Measurements from ENCODE around the gene MRPL23. TPM values are rescaled to one million over a fixed set of nuclear protein-coding genes. Genes with fewer than 3 reads are reported as not detected.
"Not testable (repeated sequence)": the region's sequence is repeated elsewhere in the genome, so short reads cannot be mapped to it uniquely, and the experiment has no call there.

MRPL23 gene
- polyA plus RNA-seq, 3 donors from 2014 or later: 20.9 to 44.4 (median 42.4) TPM

DNA sequence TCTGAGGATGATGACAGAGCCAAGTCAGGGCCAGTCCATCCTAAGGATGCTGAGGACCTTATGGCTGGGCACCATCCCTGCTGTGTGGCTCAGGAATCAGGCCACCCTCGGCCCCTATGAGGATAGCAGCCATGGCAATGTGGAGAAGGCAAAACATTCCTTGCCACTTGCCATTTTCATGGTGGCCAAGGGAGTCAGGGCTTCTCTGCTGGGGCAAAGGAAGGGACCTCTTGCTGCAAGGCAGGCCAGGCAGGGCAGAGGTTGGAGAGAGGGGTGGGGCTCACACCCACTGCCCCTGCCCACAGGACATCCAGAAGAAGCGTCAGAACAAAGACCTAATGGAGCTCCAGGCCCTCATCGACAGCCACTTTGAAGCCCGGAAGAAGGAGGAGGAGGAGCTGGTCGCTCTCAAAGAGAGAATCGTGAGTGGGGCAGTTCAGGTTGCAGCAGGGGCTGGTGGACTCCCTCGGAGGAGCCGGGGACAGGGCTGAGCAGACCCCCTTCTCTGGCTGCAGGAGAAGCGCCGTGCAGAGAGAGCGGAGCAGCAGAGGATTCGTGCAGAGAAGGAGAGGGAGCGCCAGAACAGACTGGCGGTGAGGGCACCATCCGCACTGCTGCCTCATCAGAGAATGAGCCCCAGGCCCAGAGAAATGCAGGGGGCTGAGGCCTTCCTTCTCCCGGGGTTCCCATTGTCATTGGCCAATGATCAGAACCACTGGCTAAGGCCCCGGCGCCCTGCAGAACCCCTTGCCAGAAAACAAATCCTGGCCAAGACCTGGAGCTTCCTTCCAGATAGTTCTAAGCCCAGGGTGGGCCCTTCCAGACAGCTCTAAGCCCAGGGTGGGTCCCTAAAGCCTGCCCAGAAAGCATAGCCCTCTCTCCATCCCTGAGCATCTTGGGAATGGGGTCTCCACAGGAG lies 13.5 kb upstream of the MRPL23 start:
- DNase-seq: no peak
- peaks cover 5 to 11% (median 9%) of the 10 kb centered on the region in 3 donors for H3K27me3 Mint-ChIP-seq (ENCODE audit: low read depth in 3 of 3)
- H3K9me3 Mint-ChIP-seq: no peaks in the 10 kb centered on the region
- H3K27ac Mint-ChIP-seq: peak overlapping the region in 1 of 6 donors; percentile 14
- H3K4me3 Mint-ChIP-seq: no peak overlapping the region
- H3K4me1 Mint-ChIP-seq: peaks cover 3 to 5% of the 10 kb centered on the region in 2 donors
- H3K36me3 Mint-ChIP-seq: peaks cover 0 to 6% (median 0%) of the 10 kb centered on the region in 3 donors

DNA sequence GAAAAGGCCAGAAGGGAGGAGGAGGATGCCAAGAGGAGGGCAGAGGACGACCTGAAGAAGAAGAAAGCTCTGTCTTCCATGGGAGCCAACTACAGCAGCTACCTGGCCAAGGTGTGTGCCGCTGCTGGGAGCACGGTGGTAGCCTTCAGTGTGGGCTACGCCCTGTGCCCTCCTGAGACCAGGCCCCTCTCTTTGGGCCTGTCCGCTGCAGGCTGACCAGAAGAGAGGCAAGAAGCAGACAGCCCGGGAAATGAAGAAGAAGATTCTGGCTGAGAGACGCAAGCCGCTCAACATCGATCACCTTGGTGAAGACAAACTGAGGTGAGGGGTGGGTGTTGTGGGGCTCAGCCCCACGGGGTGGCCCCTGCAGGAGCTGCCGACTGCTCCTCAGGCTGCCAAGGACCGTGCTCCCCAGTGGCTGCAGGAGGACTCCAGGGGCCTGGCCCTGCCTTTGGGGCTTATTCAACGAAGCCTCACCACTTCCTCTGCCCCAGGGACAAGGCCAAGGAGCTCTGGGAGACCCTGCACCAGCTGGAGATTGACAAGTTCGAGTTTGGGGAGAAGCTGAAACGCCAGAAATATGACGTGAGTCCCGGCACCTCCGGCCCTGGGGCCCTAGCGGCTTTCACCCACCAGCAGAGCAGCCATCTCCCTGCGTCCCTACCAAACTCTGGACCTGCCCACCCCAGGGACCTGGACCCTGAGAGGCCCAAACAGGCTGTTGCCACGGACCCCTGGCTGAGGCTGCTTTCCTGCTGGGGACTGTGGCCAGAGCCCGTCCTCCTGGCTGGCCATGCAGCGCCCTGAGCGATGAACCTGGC lies 12.6 kb upstream of the MRPL23 start:
- no peaks in the 10 kb centered on the region for H3K9me3 Mint-ChIP-seq
- DNase-seq: no peak
- H3K27ac Mint-ChIP-seq: no peak overlapping the region
- H3K36me3 Mint-ChIP-seq: peaks cover 0 to 6% (median 0%) of the 10 kb centered on the region in 3 donors
- peaks cover 8 to 12% of the 10 kb centered on the region in 2 donors for H3K4me1 Mint-ChIP-seq
- H3K27me3 Mint-ChIP-seq (ENCODE audit: low read depth in 3 of 3): peaks cover 5 to 11% (median 9%) of the 10 kb centered on the region in 3 donors
- no peak overlapping the region for H3K4me3 Mint-ChIP-seq

- Mint-ChIP-seq H3K27me3 (ENCODE audit: low read depth in 3 of 3) (peaks cover 5 to 11% (median 9%) of the 10 kb centered on the region in 3 donors), H3K9me3 (no peaks in the 10 kb centered on the region), H3K4me1 (peaks cover 7 to 10% of the 10 kb centered on the region in 2 donors), H3K4me3 (no peak overlapping the region), H3K27ac (no peak overlapping the region), H3K36me3 (peaks cover 0 to 6% (median 0%) of the 10 kb centered on the region in 3 donors)
- no peak for DNase-seq
These were observed 11.7 kb upstream of the MRPL23 start for GRCh38 chr11:1935156-1936071.

GRCh38 chr11:1936072-1936780 lies 10.9 kb upstream of the MRPL23 start:
- Mint-ChIP-seq H3K36me3 (peaks cover 0 to 6% (median 0%) of the 10 kb centered on the region in 3 donors), H3K4me1 (peaks cover 5 to 7% of the 10 kb centered on the region in 2 donors), H3K27me3 (ENCODE audit: low read depth in 3 of 3) (peaks cover 5 to 11% (median 9%) of the 10 kb centered on the region in 3 donors), H3K27ac (no peak overlapping the region), H3K4me3 (no peak overlapping the region), H3K9me3 (no peaks in the 10 kb centered on the region)
- no peak for DNase-seq

DNA sequence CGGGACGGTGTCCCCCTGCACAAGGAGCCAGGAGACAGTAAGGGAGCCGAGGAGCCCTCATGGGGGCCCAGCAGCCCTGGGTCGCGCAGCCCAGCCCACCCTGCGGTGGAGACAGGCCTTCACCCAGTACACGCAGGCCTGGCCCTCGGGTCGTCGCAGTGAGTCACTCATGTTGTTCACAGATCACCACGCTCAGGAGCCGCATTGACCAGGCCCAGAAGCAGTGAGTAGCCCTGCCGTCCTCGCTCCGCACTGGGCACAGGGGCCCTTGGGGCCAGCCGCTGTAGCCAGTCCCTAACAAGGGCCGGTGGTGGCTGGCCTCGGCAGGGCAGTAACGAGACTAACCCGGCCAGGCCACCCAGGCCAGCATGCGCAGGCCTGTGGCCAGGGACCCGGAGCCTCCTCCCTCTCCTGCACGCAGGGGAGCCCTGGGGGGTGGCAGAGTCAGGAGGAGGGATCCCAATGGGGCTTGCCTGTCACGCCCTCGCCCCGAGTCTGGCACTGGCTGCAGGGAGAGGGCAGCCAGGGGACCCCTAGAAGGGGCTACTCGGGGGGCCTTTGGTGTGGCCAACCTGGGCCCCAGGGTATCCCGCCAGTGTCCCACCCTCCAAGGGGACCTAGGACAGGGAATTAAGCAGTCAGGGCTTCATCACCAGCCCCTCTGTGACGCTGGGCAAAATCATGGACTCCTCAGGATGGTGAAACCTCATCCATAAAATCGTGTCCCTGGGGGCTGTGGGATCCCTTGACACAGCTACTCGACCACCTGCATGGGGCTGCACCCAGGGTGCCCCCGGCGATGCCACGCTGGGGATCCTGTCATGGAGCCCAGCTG lies 10.1 kb upstream of the MRPL23 start:
- H3K9me3 Mint-ChIP-seq: no peaks in the 10 kb centered on the region
- DNase-seq: no peak
- peaks cover 3 to 9% (median 5%) of the 10 kb centered on the region in 3 donors for H3K27me3 Mint-ChIP-seq (ENCODE audit: low read depth in 3 of 3)
- H3K36me3 Mint-ChIP-seq: peaks cover 0 to 6% (median 0%) of the 10 kb centered on the region in 3 donors
- peaks cover 5 to 7% of the 10 kb centered on the region in 2 donors for H3K4me1 Mint-ChIP-seq
- no peak overlapping the region for H3K27ac Mint-ChIP-seq
- no peak overlapping the region for H3K4me3 Mint-ChIP-seq

- Mint-ChIP-seq H3K9me3 (no peaks in the 10 kb centered on the region), H3K4me3 (no peak overlapping the region), H3K27me3 (ENCODE audit: low read depth in 3 of 3) (peaks cover 2 to 8% (median 5%) of the 10 kb centered on the region in 3 donors), H3K4me1 (peaks cover 5 to 7% of the 10 kb centered on the region in 2 donors), H3K36me3 (peaks cover 0 to 4% (median 0%) of the 10 kb centered on the region in 3 donors), H3K27ac (no peak overlapping the region)
- no peak for DNase-seq
These were observed 9.4 kb upstream of the MRPL23 start for GRCh38 chr11:1937616-1938342.

GRCh38 chr11:1938343-1939005 lies 8.7 kb upstream of the MRPL23 start:
- Mint-ChIP-seq H3K4me1 (peaks cover 5 to 7% of the 10 kb centered on the region in 2 donors), H3K27me3 (ENCODE audit: low read depth in 3 of 3) (peaks cover 2 to 5% (median 4%) of the 10 kb centered on the region in 3 donors), H3K27ac (no peak overlapping the region), H3K9me3 (no peaks in the 10 kb centered on the region), H3K36me3 (no peaks in the 10 kb centered on the region), H3K4me3 (no peak overlapping the region)
- no peak for DNase-seq

- Mint-ChIP-seq H3K36me3 (no peaks in the 10 kb centered on the region), H3K4me1 (peaks cover 5 to 7% of the 10 kb centered on the region in 2 donors), H3K27me3 (ENCODE audit: low read depth in 3 of 3) (peaks cover 0 to 2% (median 2%) of the 10 kb centered on the region in 3 donors), H3K4me3 (peak overlapping the region; percentile 7 to 38 (median 30)), H3K27ac (peak overlapping the region in 1 of 6 donors; percentile 71), H3K9me3 (no peaks in the 10 kb centered on the region)
- DNase-seq: peak in 1 of 3 donors; percentile 10
These were observed 8.0 kb upstream of the MRPL23 start for GRCh38 chr11:1939006-1939625.

DNA sequence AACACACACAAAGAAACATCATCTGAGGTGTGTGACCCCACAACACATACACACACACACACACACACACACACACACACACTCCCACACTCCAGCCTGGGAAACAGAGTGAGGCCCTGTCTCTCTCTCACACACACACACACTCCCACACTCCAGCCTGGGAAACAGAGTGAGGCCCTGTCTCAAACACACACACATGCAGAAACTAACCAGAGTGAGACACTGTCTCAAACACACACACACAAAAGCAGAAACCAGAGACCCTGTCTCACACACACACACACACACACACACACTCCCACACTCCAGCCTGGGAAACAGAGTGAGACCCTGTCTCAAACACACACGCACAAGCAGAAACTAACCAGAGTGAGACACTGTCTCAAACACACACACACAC lies 7.3 kb upstream of the MRPL23 start:
- not testable (repeated sequence) for H3K4me3 Mint-ChIP-seq; H3K27me3 Mint-ChIP-seq (ENCODE audit: low read depth in 3 of 3); H3K36me3 Mint-ChIP-seq; H3K27ac Mint-ChIP-seq; H3K9me3 Mint-ChIP-seq; H3K4me1 Mint-ChIP-seq; DNase-seq

GRCh38 chr11:1942558-1943260 lies 4.4 kb upstream of the MRPL23 start:
- Mint-ChIP-seq H3K27me3 (ENCODE audit: low read depth in 3 of 3) (peaks cover 0 to 3% (median 0%) of the 10 kb centered on the region in 3 donors), H3K9me3 (no peaks in the 10 kb centered on the region), H3K27ac (no peak overlapping the region), H3K4me1 (peaks cover 5 to 7% of the 10 kb centered on the region in 2 donors), H3K4me3 (no peak overlapping the region), H3K36me3 (no peaks in the 10 kb centered on the region)
- DNase-seq: no peak

Data from immature natural killer cell (primary cell).